ENCODE measurements around the gene IKZF2. TPM values are rescaled to one million over a fixed set of nuclear protein-coding genes. Genes with fewer than 3 reads are reported as not detected.

IKZF2 gene
- 2.5 TPM for polyA plus RNA-seq (2013, experiment 1 of 2)
- 2.1 TPM for polyA plus RNA-seq (2013, experiment 2 of 2)

GRCh38 chr2:213151437-213152064 is at the start of gene IKZF2:
TSS of gene IKZF2 (minus strand) at chr2:213151612. CDS start at chr2:213148629, 2,983 bp downstream.
- H3K36me3 ChIP-seq (ENCODE audit: control insufficient read depth, insufficient read depth, low read length): no peaks in the 10 kb centered on the region
- H3K9me3 ChIP-seq (ENCODE audit: control insufficient read depth, low read length): no peaks in the 10 kb centered on the region
- 0% methylated on average over 26 to 41 of the region's 87 CpGs for WGBS, 2 experiments (ENCODE audit: insufficient coverage in 2 of 2)
- H3K27ac ChIP-seq (ENCODE audit: low read depth, low read length, severe bottlenecking): peak within 1 kb of the TSS; percentile 74
- H3K4me1 ChIP-seq (ENCODE audit: control insufficient read depth, insufficient read depth, low read length, poor library complexity, severe bottlenecking): peaks cover 11% of the 10 kb centered on the region
- H3K4me3 ChIP-seq (ENCODE audit: extremely low read depth, insufficient read depth, low read length, poor library complexity, severe bottlenecking): peak within 1 kb of the TSS; percentile 64

DNA sequence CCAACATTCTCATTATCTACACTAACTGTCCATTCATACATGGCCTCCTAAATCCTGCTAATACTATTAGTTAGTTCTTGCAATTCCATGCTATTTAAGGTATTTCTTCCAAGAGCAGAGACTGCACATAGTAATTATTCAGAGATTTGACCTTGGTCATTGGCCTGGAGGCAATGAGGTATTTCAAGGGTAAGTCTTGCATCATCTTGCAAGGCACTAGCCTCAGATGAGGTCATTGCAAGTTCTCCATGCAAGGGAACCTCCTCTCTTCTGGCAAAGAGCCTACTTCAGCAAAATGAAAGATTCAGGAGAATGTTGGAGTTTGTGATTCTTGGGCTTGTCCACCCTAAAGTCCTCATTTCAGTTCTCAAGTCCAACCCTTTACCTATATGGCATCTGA is 48.5 kb upstream of the IKZF2 start:
- Histone ChIP-seq H3K27ac (ENCODE audit: low read depth, low read length, severe bottlenecking) (no peak overlapping the region), H3K36me3 (ENCODE audit: control insufficient read depth, insufficient read depth, low read length) (no peaks in the 10 kb centered on the region), H3K9me3 (ENCODE audit: control insufficient read depth, low read length) (no peaks in the 10 kb centered on the region), H3K4me1 (ENCODE audit: control insufficient read depth, insufficient read depth, low read length, poor library complexity, severe bottlenecking) (no peaks in the 10 kb centered on the region), H3K4me3 (ENCODE audit: extremely low read depth, insufficient read depth, low read length, poor library complexity, severe bottlenecking) (no peak overlapping the region)

DNA sequence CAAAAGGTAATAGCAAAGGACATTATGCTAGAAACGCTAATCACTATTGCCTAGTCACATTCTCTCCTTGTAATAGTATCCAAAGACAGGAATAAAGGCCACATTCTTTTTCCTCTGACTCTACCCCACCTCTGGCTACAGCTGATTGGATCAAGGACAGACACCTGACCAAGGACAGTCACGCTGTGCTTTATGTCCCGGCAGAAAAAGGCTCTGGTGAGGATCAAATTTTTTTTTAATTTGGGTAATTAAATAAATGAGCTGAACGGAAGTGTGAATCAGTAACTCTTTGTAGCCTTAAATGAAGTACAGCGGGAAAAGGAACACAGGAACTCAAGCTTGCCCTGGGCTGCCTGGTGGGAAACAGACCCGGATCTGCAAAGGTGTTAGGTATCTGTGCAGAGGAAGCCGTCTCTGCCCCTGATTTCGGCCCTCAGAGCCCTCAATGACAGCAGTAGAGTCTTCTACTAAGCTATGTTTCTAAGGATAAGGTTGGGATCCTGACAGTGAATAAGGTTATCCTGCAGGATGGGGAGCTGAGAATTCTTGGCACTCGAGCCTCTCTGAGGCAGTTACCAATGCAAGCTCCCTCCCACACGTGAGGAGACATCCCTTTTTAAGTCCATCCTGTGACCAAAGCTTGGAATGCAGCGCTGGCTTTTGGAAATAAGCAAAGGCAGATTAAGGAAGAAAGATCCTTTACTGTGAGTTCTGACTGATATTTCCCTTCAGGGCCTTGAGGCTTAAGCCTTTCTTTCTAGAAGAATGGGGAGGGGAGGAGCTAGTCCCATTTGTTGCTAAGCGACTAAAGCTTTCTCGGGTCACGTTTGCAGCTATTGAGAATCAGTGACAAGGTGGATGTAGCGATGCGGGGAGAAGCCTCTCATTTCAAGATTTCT is 37.8 kb upstream of the IKZF2 start:
- H3K4me3 ChIP-seq (ENCODE audit: extremely low read depth, insufficient read depth, low read length, poor library complexity, severe bottlenecking): peak overlapping the region; percentile 12

DNA sequence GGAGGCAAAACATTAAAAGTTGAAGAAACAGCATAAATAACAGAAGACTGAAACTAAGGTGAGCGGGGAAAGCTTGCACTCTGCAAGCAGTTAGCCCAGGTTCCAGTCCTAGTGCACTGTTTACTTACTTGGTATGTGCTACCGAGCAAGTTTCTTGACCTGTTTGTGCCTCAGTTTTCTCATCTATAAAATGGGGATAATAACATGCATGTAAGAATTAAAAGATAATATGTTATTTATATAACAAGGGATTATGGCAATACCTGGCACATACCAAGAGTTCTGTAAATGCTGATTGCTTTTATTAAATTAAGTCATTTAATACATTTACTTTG is 37.1 kb upstream of the IKZF2 start:
- no peak overlapping the region for H3K4me3 ChIP-seq (ENCODE audit: extremely low read depth, insufficient read depth, low read length, poor library complexity, severe bottlenecking)
- H3K27ac ChIP-seq (ENCODE audit: low read depth, low read length, severe bottlenecking): peak overlapping the region; percentile 95

More for the DNA sequence above, 37.8 kb upstream of the IKZF2 start:
- peaks cover 19% of the 10 kb centered on the region for H3K4me1 ChIP-seq (ENCODE audit: control insufficient read depth, insufficient read depth, low read length, poor library complexity, severe bottlenecking)
- H3K27ac ChIP-seq (ENCODE audit: low read depth, low read length, severe bottlenecking): peak overlapping the region; percentile 95
- 9 to 11% methylated on average over 10 to 13 of the region's 16 CpGs for WGBS, 2 experiments (ENCODE audit: insufficient coverage in 2 of 2)
- no peaks in the 10 kb centered on the region for H3K9me3 ChIP-seq (ENCODE audit: control insufficient read depth, low read length)
- H3K36me3 ChIP-seq (ENCODE audit: control insufficient read depth, insufficient read depth, low read length): no peaks in the 10 kb centered on the region

GRCh38 chr2:213187833-213188532 is 36.6 kb upstream of the IKZF2 start:
- no peak overlapping the region for H3K4me3 ChIP-seq (ENCODE audit: extremely low read depth, insufficient read depth, low read length, poor library complexity, severe bottlenecking)
- WGBS, 2 experiments (ENCODE audit: insufficient coverage in 2 of 2): 0 to 6% methylated on average over 2 of the region's 5 CpGs

More for the DNA sequence above, 37.1 kb upstream of the IKZF2 start:
- Histone ChIP-seq H3K9me3 (ENCODE audit: control insufficient read depth, low read length) (no peaks in the 10 kb centered on the region), H3K36me3 (ENCODE audit: control insufficient read depth, insufficient read depth, low read length) (no peaks in the 10 kb centered on the region), H3K4me1 (ENCODE audit: control insufficient read depth, insufficient read depth, low read length, poor library complexity, severe bottlenecking) (peaks cover 19% of the 10 kb centered on the region)
- WGBS, 2 experiments (ENCODE audit: insufficient coverage in 2 of 2): 59 to 100% methylated on average over 1 to 2 of the region's 2 CpGs

DNA sequence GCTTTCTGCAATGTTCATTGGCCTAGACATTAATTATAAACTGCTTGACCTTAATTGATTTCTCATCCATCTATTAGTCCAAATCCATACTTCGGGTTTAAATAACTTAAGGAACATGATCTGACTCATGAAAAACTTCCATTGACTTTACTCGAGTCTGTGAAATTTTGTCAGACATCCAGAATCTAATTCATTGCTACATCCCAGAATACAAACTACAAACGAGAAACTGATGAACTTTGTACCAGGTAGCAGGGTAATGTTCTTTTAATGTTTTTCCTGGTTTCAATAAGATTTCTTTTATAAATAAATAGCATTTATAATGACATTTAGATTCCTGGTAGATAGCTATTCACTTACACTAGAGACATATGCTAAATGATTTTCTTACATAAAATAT is 36.0 kb upstream of the IKZF2 start:
- peaks cover 19% of the 10 kb centered on the region for H3K4me1 ChIP-seq (ENCODE audit: control insufficient read depth, insufficient read depth, low read length, poor library complexity, severe bottlenecking)
- H3K4me3 ChIP-seq (ENCODE audit: extremely low read depth, insufficient read depth, low read length, poor library complexity, severe bottlenecking): no peak overlapping the region
- H3K36me3 ChIP-seq (ENCODE audit: control insufficient read depth, insufficient read depth, low read length): no peaks in the 10 kb centered on the region
- 80 to 88% methylated on average over 2 of the region's 3 CpGs for WGBS, 2 experiments (ENCODE audit: insufficient coverage in 2 of 2)
- H3K9me3 ChIP-seq (ENCODE audit: control insufficient read depth, low read length): no peaks in the 10 kb centered on the region
- peak overlapping the region; percentile 59 for H3K27ac ChIP-seq (ENCODE audit: low read depth, low read length, severe bottlenecking)

More at GRCh38 chr2:213187833-213188532, 36.6 kb upstream of the IKZF2 start:
- Histone ChIP-seq H3K27ac (ENCODE audit: low read depth, low read length, severe bottlenecking) (peak overlapping the region; percentile 94), H3K36me3 (ENCODE audit: control insufficient read depth, insufficient read depth, low read length) (no peaks in the 10 kb centered on the region), H3K9me3 (ENCODE audit: control insufficient read depth, low read length) (no peaks in the 10 kb centered on the region), H3K4me1 (ENCODE audit: control insufficient read depth, insufficient read depth, low read length, poor library complexity, severe bottlenecking) (peaks cover 19% of the 10 kb centered on the region)

DNA sequence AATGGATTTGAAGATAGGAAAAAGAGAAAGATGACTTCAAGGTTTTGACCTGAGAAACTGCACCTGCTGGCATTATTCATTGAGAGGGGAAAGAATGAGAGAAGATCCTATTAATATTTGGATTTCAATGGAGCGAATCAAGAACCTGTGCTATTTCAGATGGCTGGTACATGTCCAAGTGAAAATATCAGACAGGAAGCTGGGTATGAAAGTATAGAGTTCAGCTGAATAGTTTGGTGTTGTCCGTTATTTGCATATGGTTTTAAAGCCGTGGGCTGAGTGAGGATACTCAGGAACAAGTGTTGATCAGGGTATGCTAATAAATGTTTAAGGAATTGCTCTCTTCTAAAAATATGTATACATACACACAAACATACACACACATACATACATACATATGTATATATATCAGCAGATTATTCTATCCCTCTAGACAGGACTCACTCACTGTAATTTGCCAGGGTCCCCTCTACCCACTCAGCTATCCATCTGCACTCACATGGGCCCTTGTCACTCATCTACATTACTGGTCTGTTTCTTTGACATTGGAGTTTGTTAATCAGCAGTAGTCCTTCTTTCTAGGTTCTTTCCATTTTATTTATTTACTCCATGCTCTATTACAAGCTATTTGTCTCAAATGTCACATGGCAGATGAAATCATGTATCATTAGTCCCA is 33.9 kb upstream of the IKZF2 start:
- Histone ChIP-seq H3K9me3 (ENCODE audit: control insufficient read depth, low read length) (no peaks in the 10 kb centered on the region), H3K36me3 (ENCODE audit: control insufficient read depth, insufficient read depth, low read length) (no peaks in the 10 kb centered on the region), H3K4me1 (ENCODE audit: control insufficient read depth, insufficient read depth, low read length, poor library complexity, severe bottlenecking) (peaks cover 19% of the 10 kb centered on the region), H3K27ac (ENCODE audit: low read depth, low read length, severe bottlenecking) (no peak overlapping the region), H3K4me3 (ENCODE audit: extremely low read depth, insufficient read depth, low read length, poor library complexity, severe bottlenecking) (no peak overlapping the region)
- 73 to 82% methylated on average over 1 to 3 of the region's 3 CpGs for WGBS, 2 experiments (ENCODE audit: insufficient coverage in 2 of 2)

DNA sequence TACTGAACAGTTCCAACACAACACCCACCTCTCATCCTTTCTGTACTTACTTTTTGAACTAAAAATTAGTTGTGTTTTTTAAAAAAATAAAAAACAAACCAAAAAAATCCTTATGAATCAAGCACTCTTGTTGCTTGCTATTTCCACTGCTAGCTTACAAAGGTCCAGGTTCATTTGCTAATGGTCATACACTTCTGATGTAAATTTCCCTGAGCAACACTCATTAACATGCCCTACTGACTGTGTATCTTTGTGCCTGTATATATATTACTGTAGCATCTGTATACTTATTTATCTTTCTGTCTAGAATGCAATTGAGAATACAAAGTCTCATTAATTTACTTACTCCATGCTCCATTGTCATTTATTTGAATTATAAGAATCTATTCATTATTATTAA is 30.3 kb upstream of the IKZF2 start:
- no peak overlapping the region for H3K4me3 ChIP-seq (ENCODE audit: extremely low read depth, insufficient read depth, low read length, poor library complexity, severe bottlenecking)
- no peaks in the 10 kb centered on the region for H3K36me3 ChIP-seq (ENCODE audit: control insufficient read depth, insufficient read depth, low read length)
- H3K4me1 ChIP-seq (ENCODE audit: control insufficient read depth, insufficient read depth, low read length, poor library complexity, severe bottlenecking): no peaks in the 10 kb centered on the region
- no peak overlapping the region for H3K27ac ChIP-seq (ENCODE audit: low read depth, low read length, severe bottlenecking)
- H3K9me3 ChIP-seq (ENCODE audit: control insufficient read depth, low read length): no peaks in the 10 kb centered on the region

- H3K4me1 ChIP-seq (ENCODE audit: control insufficient read depth, insufficient read depth, low read length, poor library complexity, severe bottlenecking): no peaks in the 10 kb centered on the region
- no peaks in the 10 kb centered on the region for H3K36me3 ChIP-seq (ENCODE audit: control insufficient read depth, insufficient read depth, low read length)
- WGBS, 2 experiments (ENCODE audit: insufficient coverage in 2 of 2): 100% methylated on average over 1 of the region's 1 CpG; no CpG with 5 or more reads in 1 of the 2 experiments
- no peak overlapping the region for H3K4me3 ChIP-seq (ENCODE audit: extremely low read depth, insufficient read depth, low read length, poor library complexity, severe bottlenecking)
- H3K27ac ChIP-seq (ENCODE audit: low read depth, low read length, severe bottlenecking): no peak overlapping the region
- no peaks in the 10 kb centered on the region for H3K9me3 ChIP-seq (ENCODE audit: control insufficient read depth, low read length)
Measured at GRCh38 chr2:213177679-213178078, 26.3 kb upstream of the IKZF2 start.

GRCh38 chr2:213175673-213176247 is 24.3 kb upstream of the IKZF2 start:
- Histone ChIP-seq H3K9me3 (ENCODE audit: control insufficient read depth, low read length) (no peaks in the 10 kb centered on the region), H3K36me3 (ENCODE audit: control insufficient read depth, insufficient read depth, low read length) (no peaks in the 10 kb centered on the region), H3K4me1 (ENCODE audit: control insufficient read depth, insufficient read depth, low read length, poor library complexity, severe bottlenecking) (no peaks in the 10 kb centered on the region), H3K27ac (ENCODE audit: low read depth, low read length, severe bottlenecking) (no peak overlapping the region), H3K4me3 (ENCODE audit: extremely low read depth, insufficient read depth, low read length, poor library complexity, severe bottlenecking) (no peak overlapping the region)
- no CpG with 5 or more reads among the region's 1 CpG for WGBS, 2 experiments (ENCODE audit: insufficient coverage in 2 of 2)
